Activated naive CD4-positive, alpha-beta T cell treated with anti-CD3 and anti-CD28 coated beads, Interleukin-2, amount 10 ng/mL, durations not matched to agents 7 days and 5 days (primary cell): ENCODE measurements around the gene AIP.
"Not testable (repeated sequence)": the region's sequence is repeated elsewhere in the genome, so short reads cannot be mapped to it uniquely, and the experiment has no call there.

Experiments
- CTCF ChIA-PET: fragments of 350-600 bp; sonication (Branson Sonifier 250); formaldehyde crosslinking; loops from one replicate; lab custom pipeline; 2021; ENCODE audit warnings: antibody characterized with exemption; lab: Charles Lee
- DNase-seq: peaks from one replicate; pipeline ENCODE4 v3.0.0-alpha.2; 2020
- H3K27ac Mint-ChIP-seq: one replicate; pipeline ENCODE4 v1.8.0; 2021; ENCODE audit warnings: mild to moderate bottlenecking, moderate library complexity, mixed read lengths
- H3K27me3 Mint-ChIP-seq: one replicate; pipeline ENCODE4 v1.8.0; 2021; ENCODE audit warnings: mild to moderate bottlenecking, mixed read lengths
- H3K36me3 Mint-ChIP-seq: one replicate; pipeline ENCODE4 v1.8.0; 2021; ENCODE audit warnings: mixed read lengths
- H3K4me1 Mint-ChIP-seq: one replicate; pipeline ENCODE4 v1.8.0; 2021; ENCODE audit warnings: mixed read lengths
- H3K4me3 Mint-ChIP-seq: one replicate; pipeline ENCODE4 v1.8.0; 2021; ENCODE audit warnings: mild to moderate bottlenecking, moderate library complexity, mixed read lengths
- H3K9me3 Mint-ChIP-seq: one replicate; pipeline ENCODE4 v1.8.0; 2021; ENCODE audit warnings: mixed read lengths

The AIP gene

GRCh38 chr11:67455054-67455453 is 27.8 kb upstream of the AIP start, which contains the start of gene CABP4:
Gene CABP4 (plus strand): TSS chr11:67455354. CDS start chr11:67455424, 70 bp downstream.
- Mint-ChIP-seq H3K4me1 (peaks cover 3% of the 10 kb centered on the region), H3K36me3 (no peaks in the 10 kb centered on the region), H3K9me3 (no peaks in the 10 kb centered on the region), H3K4me3 (no peak within 1 kb of the TSS), H3K27me3 (peaks cover 62% of the 10 kb centered on the region), H3K27ac (no peak within 1 kb of the TSS)
- no peak for DNase-seq
- CTCF ChIA-PET, result no interaction called here

- H3K4me3 Mint-ChIP-seq, result no peak overlapping the region
- CTCF ChIA-PET, result interaction anchor here (1.0 kb wide), 1 partner anchor 12 kb away, joined by 4 read pairs; the partner anchor contains the start of gene TMEM134
Observed at GRCh38 chr11:67456068-67456705, 26.6 kb upstream of the AIP start.

GRCh38 chr11:67457453-67457852 is 25.4 kb upstream of the AIP start:
- Mint-ChIP-seq H3K27ac (no peak overlapping the region), H3K27me3 (peaks cover 55% of the 10 kb centered on the region), H3K36me3 (no peaks in the 10 kb centered on the region), H3K4me3 (no peak overlapping the region), H3K9me3 (no peaks in the 10 kb centered on the region), H3K4me1 (peaks cover 5% of the 10 kb centered on the region)
- no peak for DNase-seq
- CTCF ChIA-PET, result no interaction called here

More at GRCh38 chr11:67456068-67456705, 26.6 kb upstream of the AIP start:
- no peaks in the 10 kb centered on the region for H3K9me3 Mint-ChIP-seq
- H3K27ac Mint-ChIP-seq, result no peak overlapping the region
- peaks cover 5% of the 10 kb centered on the region for H3K4me1 Mint-ChIP-seq
- DNase-seq, result no peak
- no peaks in the 10 kb centered on the region for H3K36me3 Mint-ChIP-seq
- peaks cover 60% of the 10 kb centered on the region for H3K27me3 Mint-ChIP-seq

- no peak for DNase-seq
- H3K27me3 Mint-ChIP-seq, result peaks cover 55% of the 10 kb centered on the region
- CTCF ChIA-PET, result interaction anchor here (1.2 kb wide), 1 partner anchor 19 kb away, joined by 3 read pairs; no protein-coding TSS in a partner anchor
Observed at GRCh38 chr11:67458266-67458665, 24.6 kb upstream of the AIP start.

GRCh38 chr11:67463186-67463585 is 19.6 kb upstream of the AIP start:
- Mint-ChIP-seq H3K27me3 (peaks cover 27% of the 10 kb centered on the region), H3K4me1 (peaks cover 42% of the 10 kb centered on the region), H3K36me3 (peaks cover 7% of the 10 kb centered on the region), H3K27ac (no peak overlapping the region), H3K9me3 (no peaks in the 10 kb centered on the region), H3K4me3 (no peak overlapping the region)
- no peak for DNase-seq
- CTCF ChIA-PET, result interaction anchor here (0.6 kb wide), 1 partner anchor 106 kb away, joined by 3 read pairs; no protein-coding TSS in a partner anchor

More at GRCh38 chr11:67458266-67458665, 24.6 kb upstream of the AIP start:
- peaks cover 6% of the 10 kb centered on the region for H3K4me1 Mint-ChIP-seq
- no peaks in the 10 kb centered on the region for H3K9me3 Mint-ChIP-seq
- no peaks in the 10 kb centered on the region for H3K36me3 Mint-ChIP-seq
- H3K27ac Mint-ChIP-seq, result no peak overlapping the region
- no peak overlapping the region for H3K4me3 Mint-ChIP-seq

- H3K9me3 Mint-ChIP-seq, result no peaks in the 10 kb centered on the region
- DNase-seq, result no peak
- CTCF ChIA-PET, result interaction anchor here (0.6 kb wide), 1 partner anchor 107 kb away, joined by 3 read pairs; no protein-coding TSS in a partner anchor
- peak overlapping the region; percentile 80 for H3K4me3 Mint-ChIP-seq
- peak overlapping the region; percentile 93 for H3K27ac Mint-ChIP-seq
- H3K36me3 Mint-ChIP-seq, result peaks cover 8% of the 10 kb centered on the region
- H3K27me3 Mint-ChIP-seq, result peaks cover 21% of the 10 kb centered on the region
- peaks cover 46% of the 10 kb centered on the region for H3K4me1 Mint-ChIP-seq
Observed at GRCh38 chr11:67463680-67464410, 19.0 kb upstream of the AIP start.

GRCh38 chr11:67464411-67465188 is 18.2 kb upstream of the AIP start:
- Mint-ChIP-seq H3K27me3 (peaks cover 13% of the 10 kb centered on the region), H3K4me1 (peaks cover 49% of the 10 kb centered on the region), H3K9me3 (no peaks in the 10 kb centered on the region), H3K27ac (peak overlapping the region; percentile 93), H3K4me3 (peak overlapping the region; percentile 80), H3K36me3 (peaks cover 8% of the 10 kb centered on the region)
- peak; percentile 96 for DNase-seq
- CTCF ChIA-PET, result interaction anchor here (0.7 kb wide), 1 partner anchor 27 kb away, joined by 3 read pairs; the partner anchor contains the start of gene PTPRCAP

GRCh38 chr11:67465189-67465510 is 17.7 kb upstream of the AIP start:
- Mint-ChIP-seq H3K4me3 (peak overlapping the region; percentile 80), H3K36me3 (peaks cover 8% of the 10 kb centered on the region), H3K27me3 (peaks cover 9% of the 10 kb centered on the region), H3K27ac (peak overlapping the region; percentile 93), H3K9me3 (no peaks in the 10 kb centered on the region), H3K4me1 (peaks cover 48% of the 10 kb centered on the region)
- CTCF ChIA-PET, result interaction anchor here (0.7 kb wide), 1 partner anchor 27 kb away, joined by 3 read pairs; the partner anchor contains the start of gene PTPRCAP
- no peak for DNase-seq

GRCh38 chr11:67465530-67465929 is 17.3 kb upstream of the AIP start:
- H3K36me3 Mint-ChIP-seq, H3K9me3 Mint-ChIP-seq, DNase-seq, H3K27me3 Mint-ChIP-seq: not testable (repeated sequence)
- CTCF ChIA-PET, result interaction anchor here (0.7 kb wide), 1 partner anchor 28 kb away, joined by 3 read pairs; the partner anchor contains the start of gene PTPRCAP
- Mint-ChIP-seq H3K27ac (peak overlapping the region; percentile 93), H3K4me3 (peak overlapping the region; percentile 80), H3K4me1 (peaks cover 46% of the 10 kb centered on the region)

- no peaks in the 10 kb centered on the region for H3K9me3 Mint-ChIP-seq
- no peak for DNase-seq
- H3K4me3 Mint-ChIP-seq, result peak overlapping the region; percentile 44
- peak overlapping the region; percentile 71 for H3K27ac Mint-ChIP-seq
- peaks cover 8% of the 10 kb centered on the region for H3K36me3 Mint-ChIP-seq
- CTCF ChIA-PET, result interaction anchor here (2.5 to 2.6 kb wide), 2 partner anchors 27 to 65 kb away, joined by 9 to 14 read pairs; partner anchors contain the start of gene PPP1CA
- H3K4me1 Mint-ChIP-seq, result peaks cover 49% of the 10 kb centered on the region
- H3K27me3 Mint-ChIP-seq, result no peaks in the 10 kb centered on the region
Observed at GRCh38 chr11:67466367-67466766, 16.5 kb upstream of the AIP start.

- Mint-ChIP-seq H3K4me1 (peaks cover 49% of the 10 kb centered on the region), H3K27ac (peak overlapping the region; percentile 82), H3K36me3 (peaks cover 8% of the 10 kb centered on the region), H3K9me3 (no peaks in the 10 kb centered on the region), H3K27me3 (no peaks in the 10 kb centered on the region), H3K4me3 (peak overlapping the region; percentile 87)
- CTCF ChIA-PET, result interaction anchor here (1.1 to 2.6 kb wide), 4 partner anchors 28 to 73 kb away, joined by 3 to 14 read pairs (median 8); partner anchors contain the start of genes PPP1CA and PTPRCAP
- no peak for DNase-seq
Observed at GRCh38 chr11:67466962-67467771, 15.7 kb upstream of the AIP start.

- CTCF ChIA-PET, result interaction anchor here (1.1 to 2.6 kb wide), 10 partner anchors 12 to 85 kb away, joined by 3 to 14 read pairs (median 4); partner anchors contain the start of genes PPP1CA and PTPRCAP
- Mint-ChIP-seq H3K27me3 (no peaks in the 10 kb centered on the region), H3K4me3 (peak overlapping the region; percentile 87), H3K27ac (peak overlapping the region; percentile 87), H3K4me1 (peaks cover 49% of the 10 kb centered on the region), H3K36me3 (peaks cover 8% of the 10 kb centered on the region), H3K9me3 (no peaks in the 10 kb centered on the region)
- DNase-seq, result no peak
Observed at GRCh38 chr11:67468056-67468455, 14.8 kb upstream of the AIP start.

- Mint-ChIP-seq H3K4me3 (peak overlapping the region; percentile 87), H3K4me1 (peaks cover 47% of the 10 kb centered on the region)
Observed at GRCh38 chr11:67468456-67468758, 14.4 kb upstream of the AIP start.

More at GRCh38 chr11:67468456-67468758, 14.4 kb upstream of the AIP start:
- peak overlapping the region; percentile 87 for H3K27ac Mint-ChIP-seq
- H3K9me3 Mint-ChIP-seq, result no peaks in the 10 kb centered on the region
- no peak for DNase-seq
- peaks cover 3% of the 10 kb centered on the region for H3K27me3 Mint-ChIP-seq
- H3K36me3 Mint-ChIP-seq, result peaks cover 8% of the 10 kb centered on the region
- CTCF ChIA-PET, result interaction anchor here (0.8 to 2.6 kb wide), 11 partner anchors 12 to 86 kb away, joined by 3 to 14 read pairs (median 3); partner anchors contain the start of genes PPP1CA and PTPRCAP
